ENCODE data around the gene KCTD13.
"Not testable (repeated sequence)": the region's sequence is repeated elsewhere in the genome, so short reads cannot be mapped to it uniquely, and the experiment has no call there.

Gene KCTD13

DNA sequence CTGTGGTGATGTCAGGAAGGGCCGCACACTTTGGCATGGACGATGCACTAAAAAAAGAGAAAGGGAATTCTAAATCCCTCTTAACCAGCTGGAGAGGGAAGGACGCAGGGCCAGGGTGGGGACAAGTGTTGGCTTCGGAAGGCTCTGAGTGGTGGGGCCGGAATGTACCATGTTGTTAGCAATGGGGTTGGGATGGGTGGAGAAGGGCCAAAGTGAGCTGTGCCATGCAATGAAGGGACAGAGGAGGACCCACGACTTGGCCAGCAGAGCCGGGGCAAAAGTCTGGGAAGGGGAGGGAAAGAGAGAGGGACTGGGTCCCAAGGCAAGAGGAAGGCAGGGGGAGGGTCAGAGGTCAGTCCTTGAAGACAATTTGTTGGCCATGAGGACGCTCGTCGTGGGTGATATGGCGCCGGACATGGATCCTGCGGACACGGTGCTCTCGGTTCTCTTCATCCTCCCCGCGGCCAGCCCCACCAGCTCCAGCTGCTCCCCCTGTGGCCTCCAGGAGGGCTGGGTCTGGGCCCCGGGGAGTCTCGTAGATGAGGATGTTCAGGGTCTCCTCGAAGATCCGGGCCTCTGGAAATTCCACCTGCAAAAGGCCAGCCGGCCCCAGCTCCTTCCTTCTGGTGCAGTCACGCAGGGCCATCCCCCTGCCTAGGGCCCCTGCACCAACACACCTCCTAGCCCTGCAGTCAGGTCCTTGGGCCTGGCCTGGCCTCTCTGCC, 19.3 kb downstream of the KCTD13 start:
- no peak for DNase-seq

DNA sequence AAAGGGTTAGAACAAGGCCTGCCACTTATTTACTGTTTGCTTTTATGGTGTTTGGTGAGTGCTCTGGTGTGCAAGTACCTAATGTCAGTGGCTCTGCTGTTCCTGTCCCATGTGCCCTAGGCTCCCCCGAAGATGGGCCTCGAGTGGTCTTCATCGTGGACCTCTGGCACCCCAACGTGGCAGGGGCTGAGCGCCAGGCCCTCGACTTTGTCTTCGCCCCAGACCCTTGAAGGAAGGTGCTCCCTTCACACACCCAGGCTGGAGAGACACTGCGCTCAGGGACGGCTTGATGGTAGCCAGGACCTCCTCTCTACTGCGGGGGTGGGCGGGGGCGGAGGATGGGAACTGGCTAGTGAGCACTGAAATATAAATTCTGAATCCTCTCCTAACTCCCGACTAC, 20.4 kb downstream of the KCTD13 start:
- DNase-seq, result no peak

DNA sequence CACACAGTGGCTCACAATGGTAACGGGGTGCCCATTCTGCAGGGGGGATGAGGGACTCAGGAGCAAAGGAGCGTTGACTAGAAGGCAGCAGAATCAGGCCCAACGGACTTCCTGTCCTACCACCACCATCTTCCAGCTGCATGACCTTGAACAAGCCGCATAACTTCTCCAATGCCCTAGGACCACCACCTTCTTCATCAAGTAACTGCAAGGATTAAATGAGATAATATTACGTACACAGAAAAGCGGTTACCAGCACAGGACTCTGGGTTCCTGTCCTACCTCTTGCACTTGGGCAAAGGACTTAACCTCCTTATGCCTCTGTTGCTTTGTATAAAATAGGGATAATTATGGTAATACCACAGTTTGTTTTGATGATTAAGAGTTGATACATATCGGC, 21.1 kb downstream of the KCTD13 start:
- no peak for DNase-seq

DNA sequence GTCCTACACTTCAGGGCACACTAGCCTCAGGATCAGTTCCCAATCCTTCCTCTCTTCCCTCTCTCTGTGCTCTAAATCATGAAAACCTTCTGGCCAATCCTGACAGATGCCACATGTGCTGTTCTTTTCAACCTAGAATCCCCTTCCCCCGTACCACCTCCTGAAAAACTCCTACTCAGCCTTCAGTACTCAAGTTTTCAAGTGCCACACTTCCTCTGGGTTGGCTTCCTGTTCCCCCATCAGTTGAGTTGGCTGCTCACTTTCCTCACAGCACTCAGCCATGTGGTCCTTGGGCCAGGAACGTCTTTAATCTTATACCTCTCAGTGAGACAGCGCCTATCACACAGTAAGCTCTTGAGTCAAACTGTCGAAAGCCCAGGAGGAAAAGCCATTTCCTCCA, 22.4 kb downstream of the KCTD13 start:
- DNase-seq, result no peak

DNA sequence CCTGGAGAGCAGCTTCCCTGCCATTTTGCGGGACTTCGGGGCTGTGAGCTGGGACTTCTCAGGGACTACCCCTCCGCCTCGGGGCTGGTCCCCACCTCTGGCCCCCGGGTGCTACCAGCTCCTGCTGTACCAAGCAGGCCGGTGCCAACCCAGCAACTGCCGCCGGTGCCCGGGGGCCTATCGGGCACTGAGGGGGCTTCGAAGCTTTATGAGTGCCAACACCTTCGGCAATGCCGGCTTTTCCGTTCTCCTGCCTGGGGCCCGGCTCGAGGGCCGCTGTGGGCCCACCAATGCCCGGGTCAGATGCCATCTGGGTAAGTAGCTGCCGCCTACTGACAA, 24.4 kb downstream of the KCTD13 start:
- DNase-seq, result no peak

DNA sequence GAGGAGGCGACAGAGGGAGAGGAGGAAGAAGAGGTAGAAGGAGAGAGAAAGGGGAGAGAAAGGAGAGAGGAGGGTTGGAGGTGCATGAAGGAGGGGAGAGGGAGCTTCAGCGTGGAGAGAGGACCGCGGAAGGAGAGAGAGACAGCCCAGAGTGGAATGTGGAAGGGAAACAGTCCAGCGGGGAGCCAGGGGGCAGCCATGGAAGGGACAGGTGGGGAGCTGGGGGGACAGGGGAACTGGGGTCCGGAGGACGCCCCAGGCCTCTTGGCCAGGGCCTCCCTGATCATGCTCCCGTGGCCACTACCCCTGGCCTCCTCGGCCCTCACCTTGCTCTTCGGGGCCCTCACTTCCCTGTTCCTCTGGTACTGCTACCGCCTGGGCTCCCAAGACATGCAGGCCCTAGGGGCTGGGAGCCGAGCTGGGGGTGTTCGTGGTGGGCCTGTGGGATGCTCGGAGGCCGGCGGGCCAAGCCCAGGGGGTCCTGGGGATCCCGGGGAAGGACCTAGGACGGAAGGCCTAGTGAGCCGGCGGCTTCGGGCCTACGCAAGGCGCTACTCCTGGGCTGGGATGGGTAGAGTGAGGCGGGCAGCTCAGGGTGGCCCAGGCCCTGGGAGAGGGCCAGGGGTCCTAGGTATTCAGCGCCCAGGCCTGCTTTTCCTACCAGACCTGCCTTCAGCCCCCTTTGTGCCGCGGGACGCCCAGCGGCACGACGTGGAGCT, 25.0 kb downstream of the KCTD13 start:
- no peak for DNase-seq

DNA sequence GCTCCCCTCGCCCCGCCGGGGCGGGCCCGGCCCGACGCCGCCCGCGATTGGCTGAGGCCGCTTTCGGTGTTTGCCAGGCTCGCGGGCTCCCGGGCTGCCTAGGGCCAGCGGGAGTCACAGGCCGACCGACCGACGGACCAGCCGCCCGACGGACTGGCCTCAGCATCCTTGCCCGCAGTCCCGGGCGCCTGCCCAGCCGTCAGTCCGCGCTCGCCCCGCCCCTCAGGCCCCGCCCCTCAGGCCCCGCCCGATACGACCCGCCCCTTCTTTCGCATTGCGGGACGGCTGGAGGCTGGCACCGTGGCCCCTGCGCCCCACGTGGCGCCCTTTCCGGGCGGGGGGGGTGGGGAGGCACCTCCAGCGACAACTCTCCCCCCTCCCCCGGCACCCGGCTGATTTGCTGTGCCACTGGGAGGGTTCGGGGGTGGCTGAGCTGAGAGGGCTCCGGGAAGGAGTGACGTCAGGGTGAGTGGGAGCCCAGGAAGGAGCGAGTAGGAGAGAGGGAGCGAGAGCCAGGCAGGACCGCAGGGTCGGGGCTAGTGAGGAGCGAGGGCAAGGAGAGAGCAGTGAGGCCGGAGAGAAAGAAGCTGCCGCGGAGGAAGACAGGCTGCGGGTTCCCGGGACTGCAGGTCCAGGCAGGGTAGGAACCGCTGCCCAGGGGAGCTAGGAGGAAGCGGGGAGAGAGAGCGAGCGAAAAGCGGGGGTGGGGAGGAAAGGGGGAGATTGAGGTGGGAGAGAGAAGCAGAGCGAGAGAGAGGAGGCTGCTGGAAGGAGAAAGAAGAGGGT, 25.7 kb downstream of the KCTD13 start, which contains the start of gene ASPHD1:
Gene ASPHD1, plus strand, starts transcription at position 387 of the 786 bp plus-strand sequence. CDS start 484 bp downstream, outside the sequence.
- peak; percentile 70 for DNase-seq

DNA sequence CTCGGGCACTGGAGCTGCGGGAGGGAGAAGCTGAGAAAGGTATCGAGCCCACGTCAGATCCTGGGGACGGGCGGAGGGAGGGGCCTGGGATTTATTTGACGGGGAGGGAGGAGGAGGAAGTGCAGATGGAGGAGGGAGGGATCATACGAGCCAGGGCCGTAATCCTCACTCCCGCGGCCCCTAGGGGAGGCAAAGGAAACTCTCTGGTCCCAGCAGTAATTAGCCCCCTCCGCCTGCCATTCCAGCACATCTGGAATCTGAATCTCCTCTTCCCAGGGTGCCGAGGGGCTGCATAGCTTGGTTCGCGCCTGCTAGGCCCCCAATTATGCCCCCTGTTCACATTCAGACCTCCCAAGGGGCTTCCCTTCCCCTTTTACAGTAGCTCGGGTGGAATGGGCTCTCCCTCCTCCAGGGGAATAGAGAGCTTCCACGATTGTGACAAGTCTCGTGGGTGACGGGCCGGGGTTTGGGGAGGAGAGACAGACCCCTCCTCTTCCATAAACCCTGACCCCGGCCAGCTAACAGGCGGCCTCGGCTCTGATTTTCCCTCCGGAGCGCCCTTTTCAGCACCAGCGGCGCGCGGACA, 26.4 kb downstream of the KCTD13 start, which contains the start of gene SEZ6L2:
Gene SEZ6L2, minus strand, starts transcription at position 35 of the 586 bp plus-strand sequence. CDS start 531 bp downstream, outside the sequence.
- DNase-seq, result peak; percentile 90

DNA sequence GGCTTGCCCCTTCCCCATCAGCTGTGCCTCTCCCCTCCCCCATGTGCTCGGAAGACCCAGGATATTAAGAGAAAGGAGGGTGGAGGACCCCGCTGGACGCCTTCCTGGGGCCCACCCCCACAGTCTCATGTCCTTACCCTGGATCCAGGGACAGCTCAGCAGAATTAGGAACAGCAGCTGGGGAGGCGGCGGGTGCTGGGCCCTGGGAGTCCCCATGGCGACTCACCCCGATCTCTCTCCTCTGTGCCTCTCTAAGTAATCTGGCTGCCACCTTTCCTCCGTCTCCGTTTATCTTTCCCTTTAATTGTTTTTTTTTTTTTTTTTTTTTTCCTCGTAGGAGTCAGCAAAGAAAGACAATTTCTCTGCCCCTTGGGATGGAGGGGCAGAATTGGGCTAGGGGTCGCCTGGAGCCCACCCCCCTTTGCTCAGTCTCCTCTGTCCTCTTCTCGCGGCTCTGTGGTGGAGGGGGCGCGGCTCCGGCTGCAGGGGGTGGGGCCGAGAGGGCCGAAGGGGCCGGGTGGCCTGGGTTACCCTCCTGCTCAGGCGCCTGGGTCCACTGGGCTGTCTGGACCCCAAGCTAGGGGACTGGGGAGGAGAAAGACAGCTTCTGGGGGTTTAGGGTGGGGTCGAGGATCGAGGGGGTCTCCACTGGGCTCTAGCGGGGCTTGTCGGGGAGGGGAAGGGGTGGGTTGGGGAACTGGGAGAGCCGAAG, 27.1 kb downstream of the KCTD13 start:
- DNase-seq, result no peak

DNA sequence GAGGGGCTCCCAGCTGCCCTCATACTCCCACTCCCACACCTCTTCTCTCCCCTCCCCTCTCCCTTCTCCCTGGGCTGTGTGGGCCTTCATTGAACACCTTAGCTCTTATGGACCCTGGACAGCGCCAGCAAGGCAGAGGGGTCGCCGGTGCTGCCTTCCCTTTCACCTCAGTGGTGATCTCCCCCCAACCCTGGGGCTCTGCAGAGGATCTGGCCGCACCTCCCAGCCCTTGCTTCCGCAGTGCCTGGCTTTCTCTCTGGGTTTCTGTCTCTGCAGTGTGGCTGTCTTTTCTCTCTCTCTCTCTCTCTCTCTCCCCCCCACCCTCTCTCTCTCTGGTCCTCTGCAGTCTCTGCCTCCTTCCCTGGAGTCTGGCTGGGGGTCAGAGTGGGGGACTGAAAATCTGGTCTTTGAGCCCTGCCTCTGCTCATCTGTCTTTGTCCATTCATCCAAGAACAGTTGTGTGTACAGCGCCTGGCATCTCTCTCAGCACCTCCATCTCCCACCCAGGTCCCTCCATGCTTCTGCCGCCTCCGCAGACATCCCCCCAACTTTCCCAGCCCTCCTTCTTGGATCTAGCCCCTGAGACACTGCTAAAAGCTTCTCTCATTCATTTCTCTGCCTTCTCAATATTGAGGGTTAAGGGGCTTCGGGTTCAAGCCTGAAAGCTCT, 27.8 kb downstream of the KCTD13 start:
- DNase-seq, result no peak

DNA sequence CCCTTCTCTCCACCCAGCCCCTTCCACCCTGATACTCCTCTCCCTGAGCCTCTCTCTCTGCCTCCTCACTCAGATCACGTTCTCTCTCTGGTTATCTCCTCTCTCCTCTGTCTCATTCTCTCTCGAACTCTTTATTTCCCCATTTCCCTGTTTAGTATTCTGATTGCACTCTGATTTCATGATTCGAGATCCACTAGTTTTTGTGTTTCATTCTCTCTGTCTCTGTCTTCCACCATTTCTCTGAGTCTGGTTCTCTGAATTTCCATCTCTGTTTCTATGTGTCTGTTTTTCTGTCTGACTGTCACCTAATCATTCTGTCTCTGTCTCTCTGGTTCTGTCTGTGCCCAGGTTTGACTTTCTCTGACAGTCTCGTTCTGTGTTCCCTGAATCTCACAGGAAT, 28.7 kb downstream of the KCTD13 start:
- DNase-seq, result no peak

DNA sequence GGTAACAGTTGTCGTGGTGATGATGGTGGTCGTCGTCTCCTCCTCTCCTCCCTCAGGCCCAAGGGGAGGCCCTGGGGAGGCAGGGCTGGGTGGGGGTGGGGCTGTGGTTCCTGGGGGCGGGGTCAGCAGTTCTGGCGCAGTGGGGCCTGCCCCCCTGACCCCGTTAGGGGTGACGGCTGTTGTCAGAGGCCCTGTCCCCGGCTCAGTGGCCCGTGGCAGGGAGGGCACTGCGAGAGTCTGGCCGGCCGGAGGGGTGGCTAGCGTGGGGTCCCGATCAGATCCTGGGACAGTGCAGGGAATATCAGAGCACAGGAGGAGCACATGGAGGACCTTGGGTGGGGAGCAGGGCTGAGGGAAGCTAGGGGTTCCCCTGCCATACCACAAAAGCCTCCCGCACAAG, 29.2 kb downstream of the KCTD13 start:
- DNase-seq, result no peak

DNA sequence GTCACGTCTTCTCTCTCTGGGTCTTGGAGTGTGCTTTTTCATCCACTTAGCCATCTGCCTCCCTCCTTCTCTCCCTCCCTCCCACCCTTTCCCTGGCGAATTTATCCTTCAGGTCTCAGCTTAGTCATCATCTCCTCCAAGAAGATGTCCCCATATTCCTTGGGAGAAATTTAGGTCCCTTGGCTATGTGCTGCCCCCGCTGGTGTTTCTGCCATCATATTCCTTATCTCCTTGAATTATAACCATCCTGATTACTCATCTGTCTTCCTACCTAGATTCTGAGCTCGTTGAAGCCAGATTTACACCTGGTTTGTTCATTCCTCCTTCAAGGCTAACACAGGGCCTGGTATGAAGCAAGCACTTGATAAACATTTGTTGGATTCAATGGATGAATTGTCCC, 31.7 kb downstream of the KCTD13 start:
- no peak for DNase-seq

DNA sequence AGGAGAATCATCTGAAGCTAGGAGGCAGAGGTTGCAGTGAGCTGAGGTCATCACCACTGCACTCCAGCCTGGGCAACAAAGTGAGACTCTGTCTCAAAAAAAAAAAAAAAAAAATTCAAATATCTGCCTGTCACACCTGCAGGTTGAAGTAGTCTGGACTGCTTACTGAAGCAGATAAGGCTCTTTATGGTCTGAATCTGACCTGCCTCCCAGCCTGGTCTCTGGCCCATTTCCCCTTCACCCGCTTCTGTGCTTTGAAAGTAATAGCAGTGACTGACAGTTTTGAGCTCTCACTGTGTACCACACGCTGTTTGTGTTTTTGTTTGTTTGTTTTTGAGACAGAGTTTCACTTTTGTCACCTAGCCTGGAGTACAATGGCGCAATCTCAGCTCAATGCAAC, 32.5 kb downstream of the KCTD13 start:
- no peak for DNase-seq

DNA sequence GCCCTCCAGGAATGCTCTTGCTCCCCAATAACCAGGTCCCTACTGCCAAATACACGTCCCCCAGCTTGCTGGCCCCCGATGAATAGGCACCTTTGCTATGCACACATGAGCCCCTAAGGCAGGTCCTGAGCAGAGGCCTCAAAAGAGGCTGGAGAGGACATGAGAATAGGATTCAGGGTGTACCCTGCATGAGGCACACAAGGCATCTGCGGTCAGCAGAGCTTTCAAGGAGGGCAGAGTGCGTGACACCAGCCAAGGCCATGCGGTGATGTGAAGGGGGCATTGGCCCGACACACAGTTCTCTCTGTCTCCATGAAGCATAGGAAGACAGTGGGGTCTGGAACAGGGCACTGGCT, 33.6 kb downstream of the KCTD13 start:
- DNase-seq, result no peak

DNA sequence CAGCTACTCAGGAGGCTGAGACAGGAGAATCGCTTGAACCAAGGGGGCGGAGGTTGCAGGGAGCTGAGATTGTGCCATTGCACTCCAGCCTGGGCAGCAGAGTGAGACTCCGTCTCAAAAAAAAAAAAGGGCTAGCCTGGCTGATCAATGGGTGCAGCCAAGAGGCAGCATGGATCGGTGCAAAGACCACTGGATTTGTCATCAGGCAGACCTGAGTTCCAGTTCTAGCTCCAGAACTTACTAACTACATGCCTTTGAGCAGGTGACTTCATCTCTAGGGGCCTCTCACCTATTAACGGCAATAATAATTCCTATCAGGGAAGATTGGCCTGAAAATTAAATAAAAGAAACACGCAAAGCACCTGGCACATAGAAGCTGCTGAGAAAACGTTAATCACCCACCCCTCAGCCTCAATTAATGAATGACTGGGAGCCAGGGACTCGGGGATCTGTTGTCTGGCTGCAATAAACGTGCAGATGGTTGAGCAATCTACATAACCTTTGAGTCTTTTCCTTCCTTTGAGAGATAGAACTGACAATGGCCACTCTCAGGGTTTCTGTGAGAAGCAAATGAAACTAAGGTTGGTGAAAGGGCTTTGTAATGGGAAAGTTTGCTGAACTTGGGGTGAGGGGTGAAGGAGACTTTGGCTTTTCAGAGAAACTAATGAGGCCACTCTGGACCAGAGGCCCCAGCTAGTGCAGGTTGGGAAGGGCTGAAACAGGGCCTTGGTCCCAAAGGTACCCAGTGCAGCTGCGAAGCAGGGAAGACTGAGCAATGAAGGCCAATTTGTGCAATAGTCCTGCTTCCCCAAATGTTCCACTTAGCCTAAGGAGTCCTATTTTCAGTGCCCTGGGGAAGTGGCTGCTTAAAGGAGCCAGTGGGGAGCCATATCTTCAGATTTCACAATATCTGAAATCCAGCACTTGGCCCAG, 34.2 kb downstream of the KCTD13 start:
- DNase-seq, result no peak

DNA sequence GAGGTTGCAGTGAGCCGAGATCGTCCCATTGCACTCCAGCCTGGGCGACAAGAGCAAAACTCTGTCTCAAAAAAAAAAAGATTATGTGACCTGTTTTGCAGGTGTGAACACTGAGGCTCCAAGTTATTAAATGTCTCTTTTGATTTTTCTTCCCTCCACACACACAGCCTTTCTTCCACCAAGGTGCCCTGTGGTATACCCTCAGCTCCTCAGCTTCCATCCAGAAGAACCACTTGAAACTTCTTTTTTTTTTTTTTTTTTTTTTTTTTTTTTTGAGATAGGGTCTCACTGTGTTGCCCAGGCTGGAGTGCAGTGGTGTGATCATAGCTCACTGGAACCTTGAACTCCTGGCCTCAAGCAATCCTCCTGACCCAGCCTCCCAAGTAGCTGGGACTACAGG, 36.7 kb downstream of the KCTD13 start:
- DNase-seq, result not testable (repeated sequence)

DNA sequence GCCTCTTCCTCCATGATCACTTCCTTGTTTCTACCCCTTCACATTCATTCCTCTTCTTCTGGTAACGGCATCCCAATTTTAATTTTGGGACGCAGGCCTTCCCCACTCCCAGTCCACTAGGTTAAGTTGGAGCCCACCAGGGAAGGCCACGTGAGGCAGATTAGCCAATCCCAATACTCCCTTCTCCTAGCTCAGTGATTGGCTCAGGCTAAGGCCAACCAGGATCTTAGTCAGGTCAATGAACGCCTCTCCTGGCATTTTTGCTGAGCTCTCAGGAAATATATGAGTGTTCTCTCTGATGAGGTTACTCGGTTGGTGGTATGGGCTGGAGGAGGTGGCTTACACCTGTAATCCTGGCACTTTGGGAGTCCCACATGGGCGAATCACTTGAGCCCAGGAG, 42.0 kb downstream of the KCTD13 start:
- DNase-seq, result no peak

DNA sequence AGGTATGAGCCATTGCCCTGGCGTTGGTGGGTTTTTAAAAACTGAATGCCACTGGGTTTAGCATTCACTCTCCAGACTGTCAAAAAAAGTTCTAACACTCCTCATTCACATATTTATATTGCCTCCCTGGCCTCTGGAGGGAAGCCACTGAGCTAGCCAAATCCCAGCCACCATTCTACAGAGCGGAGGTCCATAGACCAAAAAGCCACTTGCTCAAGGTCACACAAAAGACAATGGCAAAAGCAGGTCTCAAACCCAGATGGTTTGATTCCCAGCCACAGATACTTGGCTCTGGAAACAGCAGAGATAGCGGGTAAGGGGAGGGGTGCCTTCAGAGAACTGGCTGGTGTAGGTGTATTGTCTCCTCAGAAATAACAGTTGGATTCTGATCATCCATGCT, 45.0 kb downstream of the KCTD13 start:
- DNase-seq, result no peak

DNA sequence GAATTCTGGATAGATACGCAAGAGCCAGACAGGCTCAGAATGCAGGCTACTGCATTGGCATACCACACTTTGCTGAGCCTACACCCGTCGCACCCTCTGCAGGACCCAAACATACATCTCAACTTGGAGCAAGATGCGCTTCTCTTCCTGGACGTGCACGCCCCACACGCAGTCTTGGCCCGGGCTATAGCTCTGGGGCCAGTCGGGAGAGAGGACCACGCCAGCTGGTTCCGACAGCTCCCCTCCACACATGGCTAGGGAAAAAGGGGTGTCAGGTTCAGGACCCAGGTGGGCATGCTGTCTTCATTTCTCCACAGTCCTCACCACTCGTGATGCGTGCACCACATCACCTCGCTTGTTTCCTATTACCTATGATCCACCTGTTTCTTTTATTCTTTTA, 47.9 kb downstream of the KCTD13 start:
- no peak for DNase-seq

Measured in NCI-H774 (cell line).